ENCODE data around the gene NDUFAF5. TPM values are rescaled to one million over a fixed set of nuclear protein-coding genes. Genes with fewer than 3 reads are reported as not detected.

NDUFAF5 gene
- total and polyA plus RNA-seq, 2 of the 8 experiments (the other 6 are each of a cell fraction or from before 2014, with no cell fraction given), result 11.8 to 32.3 TPM

- H3K4me2 ChIP-seq (ENCODE audit: insufficient read depth in 1 of 2, low read depth in 2 of 2, low read length in 2 of 2), result no peak overlapping the region
- peaks cover 17 to 91% (median 68%) of the 10 kb centered on the region in 4 experiments for H3K36me3 ChIP-seq (ENCODE audit: control insufficient read depth in 2 of 4, insufficient read depth in 4 of 4, low read length in 3 of 4)
- no peak overlapping the region for H2AK5ac ChIP-seq (ENCODE audit: low read depth, low read length)
- no peak overlapping the region for H2BK5ac ChIP-seq (ENCODE audit: low read depth, low read length)
- H3K4me3 ChIP-seq (ENCODE audit: extremely low read depth in 1 of 4, insufficient read depth in 2 of 4, low read depth in 3 of 4, low read length in 4 of 4), result no peak overlapping the region
- H2BK12ac ChIP-seq (ENCODE audit: low read depth, low read length), result no peak overlapping the region
- H2BK15ac ChIP-seq (ENCODE audit: low read length), result no peak overlapping the region
- H3K9me3 ChIP-seq (ENCODE audit: insufficient read depth in 2 of 2, low read depth in 1 of 2, low read length in 1 of 2), result no peaks in the 10 kb centered on the region
- H2BK120ac ChIP-seq (replicated peaks; ENCODE audit: low read depth, low read length), result no peak overlapping the region
- H3K23ac ChIP-seq (ENCODE audit: insufficient read length), result no peak overlapping the region
- H4K5ac ChIP-seq (ENCODE audit: insufficient read length, low read depth, low read length), result no peak overlapping the region
- H2AFZ ChIP-seq (ENCODE audit: low read length), result no peak overlapping the region
- H3K23me2 ChIP-seq (ENCODE audit: low read depth, low read length), result no peaks in the 10 kb centered on the region
- POLR2A ChIA-PET (ENCODE audit: partially characterized antibody), result interaction anchor here (0.7 to 2.0 kb wide), 2 partner anchors 12 to 18 kb away, joined by 3 to 5 read pairs; partner anchors contain the start of genes ESF1 and NDUFAF5
- peaks cover 0 to 1% (median 0%) of the 10 kb centered on the region in 4 experiments; a peak in 1 of 7 replicates for H3K27me3 ChIP-seq (replicated peaks in 1 of 4; ENCODE audit: control insufficient read depth in 3 of 4, extremely low read depth in 1 of 4, insufficient read depth in 3 of 4, low read length in 3 of 4)
- H3K56ac ChIP-seq (replicated peaks; ENCODE audit: insufficient read length, low read depth, low read length), result no peak overlapping the region
- 89% methylated on average over 4 of the region's 4 CpGs; no CpG with 5 or more reads in 1 of the 2 experiments for WGBS, 2 experiments (ENCODE audit: extremely low coverage in 1 of 2, insufficient coverage in 1 of 2, insufficient read length in 1 of 2, insufficient replicate concordance in 2 of 2, low coverage in 1 of 2, low lambda C conversion rate in 2 of 2, missing lambda C conversion rate in 1 of 2)
- no peak overlapping the region for H2BK20ac ChIP-seq (ENCODE audit: low read length)
- no peak overlapping the region for H3K4ac ChIP-seq (replicated peaks; ENCODE audit: insufficient read length, low read depth, low read length)
- H3K4me1 ChIP-seq (replicated peaks in 1 of 4; ENCODE audit: control insufficient read depth in 3 of 4, insufficient read depth in 4 of 4, low read length in 3 of 4), result no peaks in the 10 kb centered on the region
- no peak overlapping the region for H3K14ac ChIP-seq (ENCODE audit: insufficient read length)
- no peak for DNase-seq (ENCODE audit: low read depth in 1 of 2, low spot score in 2 of 2)
- CTCF ChIA-PET (ENCODE audit: partially characterized antibody), result interaction anchor here (0.6 to 3.5 kb wide), 16 partner anchors 12 to 1481 kb away, joined by 3 to 22 read pairs (median 3); partner anchors contain the start of genes ESF1 and NDUFAF5
- no peak overlapping the region for H4K8ac ChIP-seq (ENCODE audit: extremely low read depth, insufficient read depth, low read length)
- no peaks in the 10 kb centered on the region; a peak in 1 of 4 replicates for H3K79me2 ChIP-seq (ENCODE audit: control insufficient read depth in 1 of 2, insufficient read depth in 2 of 2, low read length in 2 of 2)
- H3K79me1 ChIP-seq (ENCODE audit: low read depth, low read length), result no peaks in the 10 kb centered on the region
- H4K20me1 ChIP-seq (replicated peaks in 1 of 2; ENCODE audit: control insufficient read depth in 1 of 2, insufficient read depth in 2 of 2, low read length in 2 of 2), result peaks cover 0 to 2% of the 10 kb centered on the region in 2 experiments
- no peak for FAIRE-seq
- no peak overlapping the region for H3K18ac ChIP-seq (ENCODE audit: extremely low read depth, low read length)
- no peak overlapping the region for H3K9ac ChIP-seq (replicated peaks in 1 of 4; ENCODE audit: extremely low read depth in 1 of 4, low read depth in 3 of 4, low read length in 3 of 4)
- no peak overlapping the region for H3K27ac ChIP-seq (ENCODE audit: low read depth, low read length)
- H4K91ac ChIP-seq (replicated peaks; ENCODE audit: insufficient read length, low read length), result no peak overlapping the region
- TF ChIP-seq BRCA1 (IDR thresholded peaks at IDR 0.05; ENCODE audit: low read depth, low read length) (no peak), KDM4A (IDR thresholded peaks at IDR 0.05; ENCODE audit: low read depth, low read length, severe bottlenecking) (no peak), KDM1A (IDR thresholded peaks at IDR 0.05; ENCODE audit: borderline replicate concordance, low read length) (no peak), EP300 (IDR thresholded peaks at IDR 0.05; ENCODE audit: borderline replicate concordance in 1 of 2, low read depth in 2 of 2, low read length in 2 of 2) (no peak), HDAC2 (IDR thresholded peaks at IDR 0.05; ENCODE audit: borderline replicate concordance in 1 of 2, low read depth in 2 of 2, low read length in 2 of 2) (no peak), EZH2 (IDR thresholded peaks at IDR 0.05; ENCODE audit: low read depth, low read length, severe bottlenecking) (no peak), SIRT6 (IDR thresholded peaks at IDR 0.05; ENCODE audit: low read length) (no peak), GABPA (IDR thresholded peaks at IDR 0.05; ENCODE audit: borderline replicate concordance, insufficient read depth, low read length) (no peak), CTBP2 (IDR thresholded peaks at IDR 0.05; ENCODE audit: borderline replicate concordance, insufficient read depth, insufficient read length, low read length) (no peak), SRF (IDR thresholded peaks at IDR 0.05; ENCODE audit: low read depth, low read length) (no peak), POLR2A (IDR thresholded peaks at IDR 0.05; ENCODE audit: control extremely low read depth in 1 of 2, low read depth in 2 of 2, low read length in 2 of 2) (no peak), FOSL1 (IDR thresholded peaks at IDR 0.05; ENCODE audit: insufficient read depth, low read depth, low read length) (no peak)
- TF ChIP-seq, protein P1, sequence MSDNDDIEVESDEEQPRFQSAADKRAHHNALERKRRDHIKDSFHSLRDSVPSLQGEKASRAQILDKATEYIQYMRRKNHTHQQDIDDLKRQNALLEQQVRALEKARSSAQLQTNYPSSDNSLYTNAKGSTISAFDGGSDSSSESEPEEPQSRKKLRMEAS (IDR thresholded peaks at IDR 0.05), result no peak
Measured at GRCh38 chr20:13772529-13772928, 12.3 kb upstream of the NDUFAF5 start.
